ENCODE measurements around the gene PLCH1.

- TF ChIP-seq, protein P1, sequence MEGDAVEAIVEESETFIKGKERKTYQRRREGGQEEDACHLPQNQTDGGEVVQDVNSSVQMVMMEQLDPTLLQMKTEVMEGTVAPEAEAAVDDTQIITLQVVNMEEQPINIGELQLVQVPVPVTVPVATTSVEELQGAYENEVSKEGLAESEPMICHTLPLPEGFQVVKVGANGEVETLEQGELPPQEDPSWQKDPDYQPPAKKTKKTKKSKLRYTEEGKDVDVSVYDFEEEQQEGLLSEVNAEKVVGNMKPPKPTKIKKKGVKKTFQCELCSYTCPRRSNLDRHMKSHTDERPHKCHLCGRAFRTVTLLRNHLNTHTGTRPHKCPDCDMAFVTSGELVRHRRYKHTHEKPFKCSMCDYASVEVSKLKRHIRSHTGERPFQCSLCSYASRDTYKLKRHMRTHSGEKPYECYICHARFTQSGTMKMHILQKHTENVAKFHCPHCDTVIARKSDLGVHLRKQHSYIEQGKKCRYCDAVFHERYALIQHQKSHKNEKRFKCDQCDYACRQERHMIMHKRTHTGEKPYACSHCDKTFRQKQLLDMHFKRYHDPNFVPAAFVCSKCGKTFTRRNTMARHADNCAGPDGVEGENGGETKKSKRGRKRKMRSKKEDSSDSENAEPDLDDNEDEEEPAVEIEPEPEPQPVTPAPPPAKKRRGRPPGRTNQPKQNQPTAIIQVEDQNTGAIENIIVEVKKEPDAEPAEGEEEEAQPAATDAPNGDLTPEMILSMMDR (conservative IDR thresholded peaks at IDR 0.05) = no peak
- no peak for TF ChIP-seq EZH2 (IDR thresholded peaks at IDR 0.05; ENCODE audit: low read depth)
Measured at GRCh38 chr3:155560594-155560993, 184.3 kb downstream of the PLCH1 start.
